Ovary (tissue), 9 donors: ENCODE results near the gene OSER1. TPM values are rescaled to one million over a fixed set of nuclear protein-coding genes. Genes with fewer than 3 reads are reported as not detected.

Source experiments
- DNase-seq, 5 donors: peaks; one replicate each; pipeline ENCODE4 v3.0.0-alpha.2; 2019 to 2020
- H3K27ac ChIP-seq, 2 donors: fragments of 200-600 bp; one replicate each; pipeline versions ENCODE4 v1.5.1 to v1.8.0; 2019 to 2022
- H3K27me3 ChIP-seq: fragments of 200-600 bp; one replicate; pipeline ENCODE4 v1.8.0; 2022
- H3K36me3 ChIP-seq: fragments of 200-600 bp; sonication (generic); one replicate; pipeline ENCODE4 v1.5.1; 2019
- H3K4me1 ChIP-seq: one replicate; pipeline ENCODE4 v1.8.1; 2013; ENCODE audit warnings: mild to moderate bottlenecking, moderate library complexity; ENCODE audit not compliant: insufficient read depth
- H3K4me3 ChIP-seq: fragments of 200-600 bp; sonication (generic); one replicate; pipeline ENCODE4 v1.5.1; 2017
- H3K9me3 ChIP-seq, 2 donors: fragments of 200-600 bp in 1 of 2; sonication (generic) in 1 of 2; one replicate each; pipeline versions ENCODE4 v1.5.1 to v1.8.1; 2013 to 2019; ENCODE audit warnings: mild to moderate bottlenecking in 1 of 2, moderate library complexity in 1 of 2
- EP300 ChIP-seq: sonication (generic); formaldehyde crosslinking; IDR thresholded peaks from one replicate; pipeline ENCODE4 v1.6.1; 2017; ENCODE audit warnings: antibody characterized with exemption
- POLR2A ChIP-seq: fragments of 450-650 bp; IDR thresholded peaks from one replicate; pipeline ENCODE4 v1.6.1; 2017; ENCODE audit warnings: antibody characterized with exemption, mild to moderate bottlenecking, moderate library complexity
- WGBS, 3 donors: extraction: QIAGEN DNeasy Blood & Tissue Kit in 1 of 3; methylation state at CpG; one replicate each; pipeline versions ENCODE4 v1.1.5 to v1.1.7; 2013 to 2017; 5-methylcytosine and 5-hydroxymethylcytosine counted together
- intact Hi-C, 4 donors: fragments of 100-400 bp; cut with DNase I; formaldehyde crosslinking; loops; one replicate each; pipeline versions ENCODE4 v1.11.0 to v1.15.1; 2022 to 2023
- polyA plus RNA-seq, 2 donors: library from polyadenylated mRNA; stranded (reverse); fragments of 200-250 nt in 1 of 2; fragments of 350-450 nt in 1 of 2; fragmentation: Illumina TruSeq in 1 of 2; extraction: RNeasy Lipid Tissue Mini Kit (QIAGEN cat#74804) in 1 of 2; gene quantifications; one replicate each; pipeline ENCODE4 v1.2.3, GENCODE V29; 2013 to 2014
- total RNA-seq, 7 donors: library from RNA; depleted of rRNA in 2 of 7; stranded (reverse); fragments of >200 nt in 2 of 7; fragmentation: NEBNext Ultra II Directional in 3 of 7; extraction: Animal tissue kit (Norgen Biotek cat#: 25700) in 3 of 7; gene quantifications; one replicate each; pipeline versions ENCODE4 v1.1.0 to v1.2.4, GENCODE V29; 2016 to 2023
- TF ChIP-seq, protein P1 (sequence below), 3 donors: fragments of 450-650 bp in 2 of 3; fragments of 200-600 bp in 1 of 3; IDR thresholded peaks; one replicate each; pipeline versions ENCODE4 v1.5.1 to v1.8.0; 2016 to 2022; ENCODE audit warnings: antibody characterized with exemption in 3 of 3, mild to moderate bottlenecking in 1 of 3
- donor health status: DM: no; HTN: no; CAD: no; lungs with moderate emphysema.
- donor health status: DM: no; HTN: no; CAD: no.
- donor health status: Bipolar disorder and iron deficiency.
- donor health status: DM: yes; HTN: yes; CAD: no.
- donor health status: DM: no; HTN: no; CAD: no.
- donor health status: DM: yes; HTN: yes; CAD: no.

Gene OSER1
- total and polyA plus RNA-seq, 9 donors: 27.7 to 55.3 (median 39.5) TPM

DNA sequence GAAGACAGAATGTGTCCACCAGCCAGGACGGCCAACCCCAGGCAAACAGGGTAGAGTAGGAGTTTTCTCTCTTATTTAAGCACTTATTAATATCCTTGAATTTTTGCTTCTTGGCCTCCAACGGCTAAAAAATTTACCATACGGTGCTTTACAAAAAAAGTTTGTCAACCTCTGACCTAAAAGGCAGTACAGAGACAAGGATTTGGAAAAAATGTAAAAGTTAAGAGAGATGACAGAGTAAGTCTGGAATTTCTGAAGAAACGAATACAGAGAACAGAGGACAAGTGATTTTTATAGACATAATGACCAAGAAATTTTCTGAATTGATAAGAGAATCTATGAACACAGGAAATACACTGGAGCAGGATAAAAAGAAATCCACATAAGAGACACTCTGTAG is 10.2 kb downstream of the OSER1 start:
- H3K27me3 ChIP-seq: no peaks in the 10 kb centered on the region
- no peaks in the 10 kb centered on the region for H3K36me3 ChIP-seq

GRCh38 chr20:44199877-44200276 is 10.7 kb downstream of the OSER1 start:
- TF ChIP-seq, protein P1, sequence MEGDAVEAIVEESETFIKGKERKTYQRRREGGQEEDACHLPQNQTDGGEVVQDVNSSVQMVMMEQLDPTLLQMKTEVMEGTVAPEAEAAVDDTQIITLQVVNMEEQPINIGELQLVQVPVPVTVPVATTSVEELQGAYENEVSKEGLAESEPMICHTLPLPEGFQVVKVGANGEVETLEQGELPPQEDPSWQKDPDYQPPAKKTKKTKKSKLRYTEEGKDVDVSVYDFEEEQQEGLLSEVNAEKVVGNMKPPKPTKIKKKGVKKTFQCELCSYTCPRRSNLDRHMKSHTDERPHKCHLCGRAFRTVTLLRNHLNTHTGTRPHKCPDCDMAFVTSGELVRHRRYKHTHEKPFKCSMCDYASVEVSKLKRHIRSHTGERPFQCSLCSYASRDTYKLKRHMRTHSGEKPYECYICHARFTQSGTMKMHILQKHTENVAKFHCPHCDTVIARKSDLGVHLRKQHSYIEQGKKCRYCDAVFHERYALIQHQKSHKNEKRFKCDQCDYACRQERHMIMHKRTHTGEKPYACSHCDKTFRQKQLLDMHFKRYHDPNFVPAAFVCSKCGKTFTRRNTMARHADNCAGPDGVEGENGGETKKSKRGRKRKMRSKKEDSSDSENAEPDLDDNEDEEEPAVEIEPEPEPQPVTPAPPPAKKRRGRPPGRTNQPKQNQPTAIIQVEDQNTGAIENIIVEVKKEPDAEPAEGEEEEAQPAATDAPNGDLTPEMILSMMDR (IDR thresholded peaks at IDR 0.05): no peak
- no peak for TF ChIP-seq POLR2A
- TF ChIP-seq EP300: no peak
- H3K9me3 ChIP-seq: no peaks in the 10 kb centered on the region
- peaks cover 4% of the 10 kb centered on the region for H3K4me1 ChIP-seq
- intact Hi-C loops: loop anchor here in 1 of 4 donors (10.0 kb wide), 1 partner anchor 745 kb away; the partner anchor contains the start of gene SRSF6
- no peak overlapping the region for H3K4me3 ChIP-seq
- H3K36me3 ChIP-seq: no peaks in the 10 kb centered on the region
- 91 to 96% (median 92%) methylated on average over 4 of the region's 4 CpGs for WGBS, 3 donors
- no peaks in the 10 kb centered on the region for H3K27me3 ChIP-seq
- no peak for DNase-seq
- H3K27ac ChIP-seq: no peak overlapping the region

More for the DNA sequence above, 10.2 kb downstream of the OSER1 start:
- TF ChIP-seq POLR2A (no peak), EP300 (no peak)
- TF ChIP-seq, protein P1 (IDR thresholded peaks at IDR 0.05): no peak
- WGBS, 3 donors: 48 to 62% (median 55%) methylated on average over 4 of the region's 4 CpGs
- H3K4me1 ChIP-seq: peaks cover 4% of the 10 kb centered on the region
- H3K4me3 ChIP-seq: no peak overlapping the region
- H3K9me3 ChIP-seq: no peaks in the 10 kb centered on the region
- no peak overlapping the region for H3K27ac ChIP-seq
- DNase-seq: no peak
- intact Hi-C loops: no loop called here

GRCh38 chr20:44198872-44199271 is 11.7 kb downstream of the OSER1 start:
- DNase-seq: no peak
- Histone ChIP-seq H3K27ac (no peak overlapping the region), H3K9me3 (no peaks in the 10 kb centered on the region), H3K4me3 (no peak overlapping the region), H3K36me3 (no peaks in the 10 kb centered on the region), H3K27me3 (no peaks in the 10 kb centered on the region), H3K4me1 (peaks cover 2% of the 10 kb centered on the region)
- no peak for TF ChIP-seq POLR2A
- no peak for TF ChIP-seq EP300
- TF ChIP-seq, protein P1 (IDR thresholded peaks at IDR 0.05): no peak
- intact Hi-C loops: loop anchor here in 1 of 4 donors (10.0 kb wide), 1 partner anchor 744 kb away; the partner anchor contains the start of gene SRSF6
- WGBS, 3 donors: 91 to 92% (median 92%) methylated on average over 4 of the region's 4 CpGs

DNA sequence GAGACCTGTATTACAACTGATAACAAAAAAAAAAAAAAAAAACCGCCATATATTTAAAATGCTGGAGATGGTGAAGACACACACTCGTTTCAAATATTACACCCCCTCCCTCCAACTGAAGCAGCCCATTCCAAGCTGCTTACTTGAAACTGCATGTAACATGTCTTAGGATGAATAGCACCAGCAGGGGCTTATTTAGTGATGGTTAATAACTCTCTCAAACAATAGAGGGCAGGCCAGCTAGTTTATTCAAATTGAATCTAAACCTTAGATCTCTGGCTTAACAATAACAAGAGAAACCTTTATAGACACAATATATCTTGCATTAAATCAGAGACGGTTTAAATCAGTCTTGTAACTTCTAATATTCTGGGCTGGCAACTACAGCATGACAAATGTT is 14.3 kb downstream of the OSER1 start:
- H3K9me3 ChIP-seq: no peaks in the 10 kb centered on the region
- no peak overlapping the region for H3K4me3 ChIP-seq
- H3K27me3 ChIP-seq: no peaks in the 10 kb centered on the region
- H3K4me1 ChIP-seq: no peaks in the 10 kb centered on the region
- TF ChIP-seq EP300 (no peak), POLR2A (no peak)
- TF ChIP-seq, protein P1 (IDR thresholded peaks at IDR 0.05): no peak
- 56 to 68% (median 64%) methylated on average over 3 of the region's 3 CpGs for WGBS, 3 donors
- no peak overlapping the region for H3K27ac ChIP-seq
- intact Hi-C loops: loop anchor here in 1 of 4 donors (10.0 kb wide), 1 partner anchor 741 kb away; the partner anchor contains the start of gene SRSF6
- DNase-seq: no peak
- no peaks in the 10 kb centered on the region for H3K36me3 ChIP-seq
